Activated T-helper 2 cell treated with anti-CD3 and anti-CD28 coated beads, Interferon-gamma antibody, Interleukin-2, Interleukin-4, amounts not matched to agents 10 μg/mL and 5 μg/mL and 100 μg/mL, durations not matched to agents 14 hours and 24 hours and 36 hours (primary cell): ENCODE measurements around the gene GAS2L2. TPM values are rescaled to one million over a fixed set of nuclear protein-coding genes. Genes with fewer than 3 reads are reported as not detected.
"Not testable (repeated sequence)": the region's sequence is repeated elsewhere in the genome, so short reads cannot be mapped to it uniquely, and the experiment has no call there.

Experiments used
- DNase-seq: peaks from one replicate; pipeline ENCODE4 v3.0.0; 2021; ENCODE audit warnings: low spot score
- H3K27ac Mint-ChIP-seq: one replicate; pipeline ENCODE4 v1.8.0; 2021; ENCODE audit warnings: mixed read lengths
- H3K27me3 Mint-ChIP-seq: one replicate; pipeline ENCODE4 v1.8.0; 2021; ENCODE audit warnings: low read depth, mixed read lengths
- H3K36me3 Mint-ChIP-seq: one replicate; pipeline ENCODE4 v1.8.0; 2021; ENCODE audit warnings: low read depth, mixed read lengths
- H3K4me1 Mint-ChIP-seq: one replicate; pipeline ENCODE4 v1.8.0; 2021; ENCODE audit warnings: low read depth, mixed read lengths
- H3K4me3 Mint-ChIP-seq: one replicate; pipeline ENCODE4 v1.8.0; 2021; ENCODE audit warnings: low read depth, mild to moderate bottlenecking, moderate library complexity, mixed read lengths
- H3K9me3 Mint-ChIP-seq: one replicate; pipeline ENCODE4 v1.8.0; 2021; ENCODE audit warnings: mixed read lengths
- intact Hi-C: fragments of 100-400 bp; cut with micrococcal nuclease; formaldehyde crosslinking; loops from one replicate; pipeline ENCODE4 v1.15.1; 2023
- total RNA-seq: library from RNA; stranded (reverse); gene quantifications from 2 replicates; pipeline ENCODE4 v1.2.3, GENCODE V29; 2022

Gene GAS2L2
- total RNA-seq, 1 donor from 2014 or later = not detected

DNA sequence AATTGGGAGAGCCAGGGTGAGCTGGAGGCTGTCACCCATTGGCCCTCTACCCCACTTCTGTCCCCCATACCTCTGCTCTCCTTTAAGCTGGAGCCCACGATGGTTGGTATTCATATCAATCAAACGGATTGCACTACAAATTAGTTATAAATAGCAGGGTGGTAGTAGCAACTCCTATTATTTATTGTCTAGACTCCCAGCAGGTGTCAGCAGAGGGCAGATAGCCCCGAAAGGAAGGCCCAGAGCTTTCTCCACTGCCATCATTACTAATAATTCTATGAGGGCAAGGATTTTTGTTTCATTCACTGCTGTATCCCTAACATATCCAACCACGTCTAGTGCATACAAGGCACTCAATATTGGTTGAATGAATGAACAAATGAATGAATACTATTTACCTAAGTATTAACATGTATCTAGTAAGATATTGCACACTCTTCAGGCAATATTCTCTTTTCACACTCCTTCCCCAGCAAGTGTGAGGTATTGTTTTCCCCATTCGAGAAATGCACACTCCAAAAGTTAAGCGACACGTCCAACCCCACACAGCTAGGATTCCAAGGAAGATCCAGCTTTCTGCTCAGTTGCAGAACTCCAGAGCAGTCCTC, 14.0 kb upstream of the GAS2L2 start:
- intact Hi-C loops = no loop called here
- DNase-seq = no peak
- H3K4me1 Mint-ChIP-seq = peaks cover 8% of the 10 kb centered on the region
- no peak overlapping the region for H3K27ac Mint-ChIP-seq
- no peaks in the 10 kb centered on the region for H3K9me3 Mint-ChIP-seq
- peaks cover 7% of the 10 kb centered on the region for H3K27me3 Mint-ChIP-seq
- no peak overlapping the region for H3K4me3 Mint-ChIP-seq
- H3K36me3 Mint-ChIP-seq = no peaks in the 10 kb centered on the region

DNA sequence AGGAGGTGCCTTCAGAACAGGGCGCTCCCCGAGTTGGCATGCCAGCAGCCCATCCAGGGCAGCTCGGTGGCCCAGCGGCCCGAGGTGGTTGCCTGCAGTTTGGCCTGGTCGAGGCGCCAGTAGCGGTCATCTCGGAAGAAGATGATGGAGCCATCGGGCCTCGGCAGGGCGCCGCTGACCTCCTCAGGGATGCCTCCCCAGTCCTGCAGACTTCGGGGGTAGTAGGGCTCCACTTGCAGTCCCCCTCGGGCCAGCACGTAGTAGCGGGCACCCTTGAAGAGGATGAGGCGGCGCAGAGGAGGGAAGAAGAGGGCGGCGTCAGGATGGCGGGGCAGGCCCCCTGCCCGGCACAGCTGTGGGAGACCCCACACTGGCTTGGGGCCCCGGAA, 13.4 kb upstream of the GAS2L2 start:
- peaks cover 4% of the 10 kb centered on the region for H3K27me3 Mint-ChIP-seq
- no peaks in the 10 kb centered on the region for H3K36me3 Mint-ChIP-seq
- no peak overlapping the region for H3K27ac Mint-ChIP-seq
- no peak for DNase-seq
- H3K9me3 Mint-ChIP-seq = no peaks in the 10 kb centered on the region
- H3K4me3 Mint-ChIP-seq = no peak overlapping the region
- H3K4me1 Mint-ChIP-seq = peaks cover 8% of the 10 kb centered on the region
- intact Hi-C loops = no loop called here

DNA sequence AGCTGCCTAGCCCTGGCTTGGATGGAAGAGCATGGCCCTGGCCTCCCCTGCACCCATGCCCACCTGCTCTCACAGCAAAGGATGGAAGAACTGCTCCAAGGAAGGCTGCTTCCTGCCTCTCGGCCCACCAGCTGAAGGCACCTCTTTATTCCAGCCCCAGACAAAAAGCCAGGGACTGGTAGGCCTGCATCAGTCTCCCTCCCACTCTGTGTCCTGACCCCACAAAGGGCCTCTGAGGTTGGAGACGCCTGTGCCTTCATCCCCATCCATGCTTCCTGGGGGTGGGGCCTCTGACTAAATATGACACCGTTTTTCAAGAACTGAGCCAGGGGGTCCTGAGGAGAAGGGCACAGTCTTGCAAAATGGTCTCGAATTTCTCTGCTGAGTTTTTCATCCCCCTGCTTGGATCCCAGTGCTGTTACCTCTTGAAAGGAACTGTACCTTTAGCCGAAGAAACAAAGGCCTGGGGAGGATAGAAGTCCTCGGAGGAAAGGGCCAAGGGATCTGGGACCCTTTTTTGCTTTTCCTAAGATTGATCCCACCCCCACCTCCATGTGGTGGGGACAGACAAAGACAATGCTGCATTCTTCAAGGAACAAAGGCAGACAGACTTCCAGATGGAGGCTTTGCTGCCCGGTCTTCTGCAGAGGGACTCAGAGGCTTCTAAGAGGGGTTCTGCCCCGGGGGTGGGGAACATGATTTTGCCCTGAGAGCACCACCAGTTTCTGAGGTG, 12.9 kb upstream of the GAS2L2 start:
- Mint-ChIP-seq H3K27ac (no peak overlapping the region), H3K4me1 (peaks cover 8% of the 10 kb centered on the region), H3K4me3 (no peak overlapping the region), H3K36me3 (no peaks in the 10 kb centered on the region), H3K27me3 (peaks cover 5% of the 10 kb centered on the region), H3K9me3 (no peaks in the 10 kb centered on the region)
- DNase-seq = no peak
- intact Hi-C loops = no loop called here

DNA sequence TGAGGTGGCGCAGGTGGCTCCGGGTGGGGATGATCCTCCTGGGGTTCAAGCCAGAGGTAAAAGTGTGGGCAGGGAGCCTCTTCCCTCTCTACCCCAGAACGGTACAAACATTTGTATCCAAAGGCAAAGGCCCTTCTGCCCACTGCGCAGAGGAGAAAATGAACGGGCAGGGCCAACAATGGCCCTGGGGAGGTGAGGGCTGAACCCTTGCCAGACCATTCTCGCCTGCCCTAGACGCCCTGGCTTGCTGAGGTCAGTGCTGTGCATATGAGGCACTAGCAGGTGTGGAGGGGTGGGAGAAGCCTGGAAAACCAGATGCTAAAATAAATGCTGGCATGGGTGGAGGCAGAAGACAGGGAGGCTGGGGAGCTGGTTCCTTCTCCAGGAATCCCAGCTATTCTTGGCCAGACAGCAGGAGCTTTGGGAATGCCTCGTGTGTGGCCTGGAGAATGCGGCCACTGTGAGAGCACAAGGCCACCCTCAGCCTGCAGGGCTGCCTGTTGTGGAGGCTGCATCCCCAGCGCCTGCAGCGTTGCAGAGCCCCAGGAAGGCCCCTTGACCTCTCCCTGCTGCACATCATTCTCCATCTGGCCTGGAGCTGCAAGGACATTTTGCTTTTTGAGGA, 12.2 kb upstream of the GAS2L2 start:
- no peak overlapping the region for H3K27ac Mint-ChIP-seq
- DNase-seq = no peak
- H3K9me3 Mint-ChIP-seq = no peaks in the 10 kb centered on the region
- H3K4me3 Mint-ChIP-seq = peak overlapping the region; percentile 86
- H3K36me3 Mint-ChIP-seq = no peaks in the 10 kb centered on the region
- peaks cover 8% of the 10 kb centered on the region for H3K4me1 Mint-ChIP-seq
- H3K27me3 Mint-ChIP-seq = peaks cover 5% of the 10 kb centered on the region
- intact Hi-C loops = no loop called here

DNA sequence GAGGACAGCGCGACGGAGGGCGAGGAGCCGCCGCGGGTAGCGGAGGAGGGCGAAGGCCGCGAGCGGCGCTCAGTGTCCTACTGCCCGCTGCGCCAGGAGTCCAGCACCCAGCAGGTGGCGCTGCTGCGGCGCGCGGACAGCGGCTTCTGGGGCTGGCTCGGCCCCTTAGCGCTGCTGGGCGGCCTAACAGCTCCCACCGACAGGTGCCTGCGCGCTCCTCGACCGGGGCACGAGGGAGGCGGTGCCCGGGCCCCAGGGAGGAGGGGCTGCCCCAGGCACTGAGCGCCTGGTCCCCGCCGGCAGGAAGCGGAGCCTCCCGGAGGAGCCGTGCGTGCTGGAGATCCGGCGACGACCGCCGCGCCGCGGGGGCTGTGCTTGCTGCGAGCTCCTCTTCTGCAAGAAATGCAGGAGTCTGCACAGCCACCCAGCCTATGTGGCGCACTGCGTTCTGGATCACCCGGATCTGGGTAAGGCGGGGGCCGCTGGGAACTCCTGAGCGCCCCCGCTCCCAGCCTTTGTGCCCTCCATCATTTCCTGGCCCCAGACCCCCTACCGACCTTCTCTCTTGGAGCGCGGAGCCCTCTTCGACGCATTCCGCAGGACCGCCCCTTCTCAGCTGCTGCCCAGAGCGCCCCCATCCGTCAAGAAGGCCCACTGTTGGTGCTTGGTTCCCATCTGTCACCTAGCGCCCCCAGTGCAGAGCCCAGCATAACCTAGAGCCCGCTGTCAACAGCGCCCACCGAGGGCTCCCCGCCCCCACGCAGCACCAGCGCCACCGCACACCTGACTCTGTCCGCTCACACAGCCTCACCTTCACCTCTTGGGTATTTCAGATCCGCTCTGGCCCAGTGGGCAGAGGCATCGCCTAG, 11.3 kb upstream of the GAS2L2 start:
- Mint-ChIP-seq H3K27me3 (peaks cover 5% of the 10 kb centered on the region), H3K9me3 (no peaks in the 10 kb centered on the region), H3K4me3 (peak overlapping the region; percentile 86), H3K27ac (peak overlapping the region; percentile 62), H3K4me1 (peaks cover 8% of the 10 kb centered on the region), H3K36me3 (no peaks in the 10 kb centered on the region)
- peak; percentile 81 for DNase-seq
- intact Hi-C loops = loop anchor here (1.0 kb wide), 2 partner anchors 40 to 45 kb away; partner anchors contain the start of gene TAF15

DNA sequence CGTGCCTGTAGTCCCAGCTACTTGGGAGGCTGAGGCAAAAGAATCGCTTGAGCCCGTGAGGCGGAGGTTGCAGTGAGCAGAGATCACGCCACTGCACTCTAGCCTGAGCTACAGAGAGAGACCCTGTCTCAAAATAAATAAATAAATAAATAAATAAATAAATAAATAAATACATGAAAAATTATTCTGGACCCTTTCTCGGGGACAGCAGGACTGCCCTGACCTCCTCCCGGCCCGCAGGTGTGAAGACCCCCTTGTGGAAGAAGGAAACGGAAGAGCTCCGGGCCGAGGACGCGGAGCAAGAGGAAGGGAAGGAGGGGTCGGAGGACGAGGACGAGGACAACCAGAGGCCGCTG, 10.7 kb upstream of the GAS2L2 start:
- Mint-ChIP-seq H3K4me1 (peaks cover 8% of the 10 kb centered on the region), H3K36me3 (no peaks in the 10 kb centered on the region), H3K9me3 (no peaks in the 10 kb centered on the region), H3K27ac (no peak overlapping the region), H3K27me3 (peaks cover 5% of the 10 kb centered on the region), H3K4me3 (peak overlapping the region; percentile 67)
- intact Hi-C loops = loop anchor here (1.0 kb wide), 2 partner anchors 41 to 46 kb away; partner anchors contain the start of gene TAF15
- no peak for DNase-seq

DNA sequence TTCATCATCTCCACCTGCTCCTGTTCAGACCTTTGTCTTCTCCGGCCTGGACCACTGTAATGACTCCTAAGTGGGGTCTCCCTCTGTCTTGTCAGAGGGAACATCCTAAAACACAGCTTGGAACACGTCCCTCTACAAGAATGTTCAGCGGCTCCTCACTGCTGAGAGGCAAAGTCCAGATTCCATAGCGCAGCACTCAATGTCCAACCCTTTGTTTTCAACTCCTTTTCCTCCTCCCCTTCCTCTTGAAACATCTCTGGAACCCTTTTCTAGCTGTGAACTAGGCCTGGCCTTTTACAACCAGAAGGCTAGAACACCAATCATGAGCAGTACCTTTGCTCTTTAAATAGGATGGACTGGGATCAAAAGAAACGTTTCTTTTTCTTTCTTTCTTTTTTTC, 8.6 kb upstream of the GAS2L2 start:
- DNase-seq = no peak
- Mint-ChIP-seq H3K9me3 (no peaks in the 10 kb centered on the region), H3K36me3 (no peaks in the 10 kb centered on the region), H3K27ac (no peak overlapping the region), H3K27me3 (peaks cover 4% of the 10 kb centered on the region), H3K4me1 (peaks cover 8% of the 10 kb centered on the region), H3K4me3 (no peak overlapping the region)
- intact Hi-C loops = no loop called here

DNA sequence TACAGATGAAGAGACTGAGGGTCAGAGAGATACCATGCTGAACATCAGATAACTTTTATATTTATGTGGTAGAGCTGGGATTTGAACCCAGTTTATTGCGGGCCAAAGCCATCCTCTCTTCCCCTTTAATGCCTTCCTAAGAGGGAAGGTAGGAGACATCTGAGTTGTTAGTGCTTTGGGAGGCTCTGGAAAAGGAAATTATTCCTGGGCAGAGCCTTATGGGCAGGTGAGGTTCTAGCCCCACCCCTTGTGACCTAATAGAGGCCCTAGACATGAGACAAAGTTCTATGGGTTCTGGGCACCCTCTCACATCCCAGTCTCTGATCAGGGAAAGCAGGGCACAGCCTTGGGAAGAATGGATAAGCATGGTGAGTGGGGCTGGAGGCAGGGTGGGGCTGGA, 7.5 kb upstream of the GAS2L2 start, which contains the start of gene C17orf50:
Gene C17orf50, plus strand, starts transcription at position 301 of the 400 bp plus-strand sequence. Its CDS starts 55 bp downstream, at position 356.
- intact Hi-C loops = no loop called here
- Mint-ChIP-seq H3K4me3 (no peak within 1 kb of the TSS), H3K27ac (no peak within 1 kb of the TSS), H3K9me3 (no peaks in the 10 kb centered on the region), H3K27me3 (peaks cover 5% of the 10 kb centered on the region), H3K4me1 (peaks cover 8% of the 10 kb centered on the region), H3K36me3 (no peaks in the 10 kb centered on the region)
- DNase-seq = no peak

DNA sequence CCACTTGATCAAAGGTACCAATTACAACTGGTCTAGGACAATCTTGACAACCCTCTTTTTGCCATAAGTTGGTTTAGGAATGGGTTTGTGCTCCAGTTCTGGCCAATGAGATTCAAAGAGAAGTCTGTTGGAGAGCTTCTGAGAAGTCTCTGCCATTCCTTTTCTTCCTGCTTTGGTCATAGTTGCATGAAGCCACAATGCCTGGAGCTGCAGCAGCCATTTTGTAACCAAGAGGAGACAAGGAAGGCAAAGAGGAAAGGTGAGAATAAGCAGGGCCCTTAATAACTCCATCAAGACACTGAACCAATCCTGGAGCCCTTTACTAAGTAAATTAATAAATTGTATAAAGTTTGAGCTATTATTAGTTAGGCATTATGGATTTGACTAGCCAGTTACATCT, 4.2 kb upstream of the GAS2L2 start:
- no peaks in the 10 kb centered on the region for H3K36me3 Mint-ChIP-seq
- peaks cover 15% of the 10 kb centered on the region for H3K27me3 Mint-ChIP-seq
- no peak overlapping the region for H3K4me3 Mint-ChIP-seq
- no peak overlapping the region for H3K27ac Mint-ChIP-seq
- no peaks in the 10 kb centered on the region for H3K4me1 Mint-ChIP-seq
- intact Hi-C loops = no loop called here
- DNase-seq = no peak
- H3K9me3 Mint-ChIP-seq = no peaks in the 10 kb centered on the region

DNA sequence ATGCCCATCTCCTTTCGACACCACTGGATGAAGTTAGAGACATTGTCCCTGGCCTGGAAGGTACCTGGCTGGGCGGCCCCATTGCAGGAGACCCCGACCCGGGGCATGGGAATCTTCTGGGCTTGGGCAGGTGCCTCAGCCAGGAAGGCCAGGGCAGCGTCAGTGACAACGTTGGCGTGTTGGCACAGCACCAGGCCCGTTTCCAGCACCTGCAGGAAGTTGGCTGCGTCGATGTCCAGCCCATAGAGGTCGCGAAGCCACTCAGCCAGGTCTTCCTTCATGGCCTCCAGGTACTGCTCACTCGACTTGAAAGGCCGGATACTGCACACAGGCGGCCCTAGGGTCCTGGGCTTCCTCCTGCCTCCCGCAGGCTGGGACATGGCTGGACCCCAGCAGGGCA, 568 bp downstream of the GAS2L2 start:
- no peak overlapping the region for H3K4me3 Mint-ChIP-seq
- DNase-seq = no peak
- H3K9me3 Mint-ChIP-seq = no peaks in the 10 kb centered on the region
- intact Hi-C loops = no loop called here
- peaks cover 13% of the 10 kb centered on the region for H3K4me1 Mint-ChIP-seq
- no peaks in the 10 kb centered on the region for H3K36me3 Mint-ChIP-seq
- H3K27me3 Mint-ChIP-seq = peaks cover 40% of the 10 kb centered on the region
- H3K27ac Mint-ChIP-seq = no peak overlapping the region

DNA sequence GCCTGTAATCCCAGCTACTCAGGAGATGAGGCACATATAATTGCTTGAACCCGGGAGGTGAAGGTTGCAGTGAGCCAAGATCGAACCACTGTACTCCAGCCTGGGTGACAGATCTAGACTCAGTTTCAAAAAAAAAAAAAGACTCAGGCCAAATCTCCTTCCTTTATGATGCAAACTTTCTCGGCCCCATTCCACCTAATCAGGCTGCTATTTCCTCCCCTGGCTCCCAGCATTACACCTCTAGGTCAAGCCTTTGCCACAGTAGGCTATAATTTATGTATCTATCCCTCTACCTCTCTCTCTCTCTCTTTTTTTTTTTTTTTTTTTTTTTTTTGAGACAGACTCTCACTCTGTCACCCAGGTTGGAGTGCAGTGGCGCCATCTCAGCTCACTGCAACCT, 1.5 kb downstream of the GAS2L2 start:
- H3K9me3 Mint-ChIP-seq, DNase-seq, H3K27ac Mint-ChIP-seq, H3K4me3 Mint-ChIP-seq, intact Hi-C loops, H3K36me3 Mint-ChIP-seq: not testable (repeated sequence)
- Mint-ChIP-seq H3K4me1 (peaks cover 13% of the 10 kb centered on the region), H3K27me3 (peaks cover 40% of the 10 kb centered on the region)

DNA sequence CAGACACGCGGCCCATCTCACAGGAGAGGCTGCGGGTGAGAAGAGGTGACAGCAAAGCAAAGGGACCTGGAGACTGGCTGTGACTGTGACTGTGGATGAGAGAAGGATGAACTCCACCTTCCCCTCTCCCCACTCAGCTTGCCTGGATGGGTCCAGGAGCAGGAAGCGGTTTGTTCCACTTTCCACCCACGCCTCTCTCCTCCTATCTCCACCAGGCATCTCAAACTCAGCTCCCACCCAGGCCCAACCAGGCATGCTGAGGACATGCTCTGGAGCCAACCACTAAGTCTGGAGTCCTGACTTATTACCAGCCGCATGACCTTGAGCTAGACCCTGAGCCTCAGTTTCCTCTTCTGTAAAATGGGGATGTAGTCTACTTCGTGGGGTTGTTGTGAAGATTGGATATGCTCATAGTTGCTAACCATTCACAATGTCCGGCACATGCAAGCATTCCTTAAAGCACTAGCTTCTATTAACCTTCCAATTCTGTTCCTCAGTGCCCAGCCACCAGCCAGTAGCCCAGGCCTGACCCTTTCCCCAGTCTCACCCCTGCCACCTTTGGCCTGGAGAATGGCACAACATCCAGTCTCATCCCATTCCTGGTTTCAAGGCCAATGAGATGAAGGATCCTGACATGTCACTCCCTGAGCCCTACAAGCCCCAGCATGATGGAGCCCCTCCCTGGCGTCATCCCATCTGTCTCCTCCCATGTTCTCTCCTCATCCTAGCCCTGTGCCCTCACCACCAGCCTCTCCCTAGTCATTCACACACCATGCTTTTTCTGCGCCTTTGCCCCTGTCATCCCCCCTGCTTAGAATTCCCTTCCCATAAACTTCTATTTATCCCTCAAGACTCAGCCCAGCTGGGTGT, 2.3 kb downstream of the GAS2L2 start:
- DNase-seq = no peak
- H3K27ac Mint-ChIP-seq = no peak overlapping the region
- H3K9me3 Mint-ChIP-seq = no peaks in the 10 kb centered on the region
- intact Hi-C loops = no loop called here
- no peak overlapping the region for H3K4me3 Mint-ChIP-seq
- H3K27me3 Mint-ChIP-seq = peaks cover 39% of the 10 kb centered on the region
- H3K4me1 Mint-ChIP-seq = peaks cover 13% of the 10 kb centered on the region
- no peaks in the 10 kb centered on the region for H3K36me3 Mint-ChIP-seq
